ENCODE measurements around the gene AKAP6.

AKAP6 gene

DNA sequence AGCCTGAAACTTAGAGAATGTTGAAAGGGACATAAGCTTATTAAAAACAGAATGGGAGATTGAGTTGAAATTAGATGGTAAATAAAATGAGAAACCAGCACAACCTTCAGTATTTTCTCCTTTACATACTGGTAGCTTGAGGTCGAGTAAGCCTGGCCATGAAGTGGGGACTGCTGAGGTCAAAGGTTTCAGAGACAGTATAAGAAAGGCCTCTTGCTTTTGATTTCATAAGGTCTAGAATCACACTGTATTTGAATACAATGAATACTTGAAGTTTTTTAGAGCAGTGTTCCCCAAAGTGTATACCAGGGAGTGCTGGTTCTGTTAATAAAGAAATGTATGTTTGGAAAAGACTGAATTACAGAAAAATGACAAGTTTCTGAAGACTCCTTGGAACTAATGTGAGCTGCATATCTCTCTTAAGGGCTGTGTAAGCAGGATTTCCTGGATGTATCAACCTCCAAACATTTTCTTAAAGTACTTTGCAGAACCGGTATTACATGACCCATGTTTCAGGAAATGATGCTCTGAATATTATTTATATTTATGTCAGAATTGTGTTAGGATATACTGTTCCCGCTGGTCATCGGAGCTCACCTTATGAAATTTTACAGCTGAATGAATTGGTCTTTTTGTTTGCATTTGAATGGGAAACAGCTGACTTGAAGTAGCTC, 85.0 kb downstream of the AKAP6 start:
- no peak for DNase-seq

DNA sequence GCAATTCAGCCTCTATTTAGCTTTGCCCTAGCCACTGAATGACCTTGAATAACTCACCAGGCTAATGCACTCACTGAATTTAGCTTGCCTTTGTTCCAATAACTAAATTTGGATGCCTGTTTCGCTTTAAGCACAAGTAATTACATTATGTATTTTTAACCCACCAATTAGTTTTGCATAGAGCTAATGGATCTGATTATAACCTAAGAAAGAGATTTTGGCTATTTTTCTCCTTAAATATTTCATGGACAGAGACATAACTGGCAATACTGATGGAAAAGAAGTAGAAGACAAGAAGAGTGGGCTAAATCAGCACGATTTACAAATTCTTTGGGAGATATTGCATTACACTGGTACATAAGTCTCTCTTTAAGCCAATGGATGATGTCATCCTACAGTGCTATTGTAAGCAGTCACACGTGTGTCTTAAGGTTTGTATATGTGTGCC, 85.7 kb downstream of the AKAP6 start:
- DNase-seq, result no peak

DNA sequence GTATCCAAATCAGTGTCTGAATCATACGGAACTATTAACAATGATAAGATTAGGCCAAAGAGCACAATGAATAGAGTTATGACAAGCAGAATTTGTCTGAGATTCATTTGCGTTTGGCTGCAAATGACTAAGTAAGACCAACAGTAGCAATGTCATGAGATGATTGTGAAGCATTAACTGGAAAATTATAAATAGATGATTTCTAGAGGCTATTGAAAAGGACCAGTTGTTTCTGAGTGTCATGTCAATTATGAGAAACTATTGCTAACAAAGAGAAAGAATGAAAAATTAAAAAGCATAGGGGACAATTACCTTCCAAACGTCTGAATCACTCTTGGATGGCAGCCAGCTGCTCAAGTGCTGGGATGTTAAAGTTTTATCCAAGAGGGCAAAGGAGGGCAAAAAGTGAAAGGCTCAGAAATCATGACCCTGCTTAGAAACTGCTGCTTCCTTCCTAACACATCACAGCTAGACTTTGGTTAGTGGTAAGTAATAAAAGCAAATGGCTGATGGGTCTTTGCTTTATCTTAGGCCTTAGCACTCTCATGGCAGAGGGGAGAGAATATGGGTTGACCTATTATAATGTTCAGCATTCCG, 89.0 kb downstream of the AKAP6 start:
- no peak for DNase-seq

DNA sequence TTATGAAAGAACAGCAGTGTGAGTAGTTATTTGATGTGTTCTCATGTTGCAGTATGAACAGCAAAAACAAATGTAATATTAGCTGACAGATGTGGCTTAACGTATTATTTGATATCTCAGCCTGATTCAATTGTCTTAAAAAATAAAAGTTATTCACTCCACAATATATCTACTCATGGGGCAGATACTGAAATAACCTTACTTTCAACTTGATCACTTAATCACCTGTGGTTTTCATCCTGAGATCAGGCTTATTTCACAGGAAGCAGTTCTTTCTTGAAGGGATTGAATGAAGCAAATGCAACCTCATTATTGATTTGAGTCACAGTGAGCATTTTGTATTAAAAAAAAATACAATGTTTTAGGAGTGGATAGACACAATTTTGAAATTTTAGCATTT, 90.3 kb downstream of the AKAP6 start:
- no peak for DNase-seq

DNA sequence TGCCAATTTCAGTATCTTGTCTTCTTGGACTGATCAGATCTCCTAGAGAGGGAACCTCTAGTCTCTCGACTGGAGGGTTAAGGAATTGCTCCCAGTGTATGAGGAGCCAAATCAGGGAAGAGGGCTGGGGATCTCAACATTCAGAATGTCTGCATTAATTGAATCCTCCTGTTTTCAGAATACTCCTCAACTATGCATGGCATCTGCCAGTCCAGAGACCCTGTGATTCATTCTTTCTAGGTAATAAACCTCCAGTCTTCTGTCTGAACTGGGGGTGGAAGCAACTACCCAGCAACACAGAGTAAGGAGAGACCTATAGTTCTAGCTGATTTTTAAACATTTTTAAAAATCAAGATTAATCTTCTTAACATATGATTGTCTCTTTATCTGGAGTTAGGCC, 92.7 kb downstream of the AKAP6 start:
- DNase-seq, result no peak

DNA sequence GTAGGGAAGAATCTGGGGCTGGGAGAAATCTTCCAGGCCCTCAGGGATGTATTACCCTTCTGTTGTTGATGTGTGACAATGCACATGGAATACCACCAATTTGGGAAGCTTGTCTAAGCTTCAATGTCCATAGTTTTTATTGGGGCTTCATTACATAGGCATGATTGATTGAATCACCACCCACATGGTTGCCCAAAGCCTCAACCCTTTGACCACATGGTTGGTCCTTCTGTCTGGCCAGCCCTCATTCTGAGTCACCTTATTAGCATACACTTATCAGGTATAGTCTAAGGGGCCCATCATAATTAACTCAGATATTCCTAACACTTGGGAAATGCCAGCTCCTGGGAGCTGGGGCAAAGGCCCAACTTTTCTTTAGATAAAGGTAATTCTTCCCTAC, 93.3 kb downstream of the AKAP6 start:
- DNase-seq, result no peak

DNA sequence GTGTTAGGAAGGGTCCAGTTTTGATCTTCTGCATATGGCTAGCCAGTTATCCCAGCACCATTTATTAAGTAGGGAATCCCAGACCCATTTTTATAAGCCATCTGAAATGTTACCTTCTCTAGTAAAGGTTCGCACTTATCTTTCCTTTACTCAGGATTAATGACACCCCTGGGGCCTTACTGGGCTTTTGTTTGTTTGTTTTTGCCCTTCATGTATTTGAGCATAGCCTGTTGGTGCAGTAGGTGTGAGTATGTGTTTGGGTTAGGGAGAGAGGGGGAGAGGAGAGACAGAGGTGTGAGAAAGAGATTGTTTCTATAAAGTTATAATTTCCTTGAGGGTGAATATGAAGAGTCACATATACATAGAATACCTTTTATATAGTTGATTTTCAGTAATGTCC, 96.9 kb downstream of the AKAP6 start:
- DNase-seq, result no peak

DNA sequence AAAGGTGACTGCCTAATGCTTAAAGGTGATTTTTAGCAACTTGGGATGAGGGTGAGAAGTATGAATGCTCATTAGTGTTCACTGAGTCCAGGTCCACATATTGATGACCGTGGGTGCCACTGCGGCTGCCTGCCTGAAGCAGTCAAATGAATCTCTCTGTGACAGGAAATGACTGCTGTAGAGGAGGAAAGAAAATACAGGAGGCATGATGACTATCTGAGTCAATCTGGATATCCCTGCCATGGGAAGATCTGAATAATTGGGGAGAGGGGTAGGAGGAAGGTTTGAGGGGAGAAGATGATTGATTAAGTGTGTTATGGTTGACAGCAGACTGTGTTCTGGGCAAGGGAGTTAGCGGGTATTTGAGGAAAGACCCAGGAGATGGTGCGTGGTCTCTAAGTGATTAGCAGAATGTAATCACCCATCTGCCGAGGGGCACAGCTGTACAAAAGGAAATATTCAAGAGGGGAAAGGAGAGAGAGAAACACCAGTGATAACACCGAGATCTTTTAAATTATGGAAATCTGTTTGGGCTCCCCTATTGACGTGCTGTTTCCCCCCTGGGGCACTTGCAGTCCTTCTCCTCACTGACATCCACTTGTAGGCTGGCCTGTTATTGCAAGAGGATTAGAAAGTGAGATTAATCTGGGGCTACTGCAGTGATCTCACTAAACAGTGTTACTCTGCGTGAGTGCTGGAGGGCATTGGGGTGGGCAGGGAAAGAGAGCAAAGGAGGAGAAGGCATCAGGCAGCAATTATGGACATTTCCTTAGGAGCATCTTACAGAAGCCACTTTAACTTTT, 97.7 kb downstream of the AKAP6 start:
- DNase-seq, result no peak

DNA sequence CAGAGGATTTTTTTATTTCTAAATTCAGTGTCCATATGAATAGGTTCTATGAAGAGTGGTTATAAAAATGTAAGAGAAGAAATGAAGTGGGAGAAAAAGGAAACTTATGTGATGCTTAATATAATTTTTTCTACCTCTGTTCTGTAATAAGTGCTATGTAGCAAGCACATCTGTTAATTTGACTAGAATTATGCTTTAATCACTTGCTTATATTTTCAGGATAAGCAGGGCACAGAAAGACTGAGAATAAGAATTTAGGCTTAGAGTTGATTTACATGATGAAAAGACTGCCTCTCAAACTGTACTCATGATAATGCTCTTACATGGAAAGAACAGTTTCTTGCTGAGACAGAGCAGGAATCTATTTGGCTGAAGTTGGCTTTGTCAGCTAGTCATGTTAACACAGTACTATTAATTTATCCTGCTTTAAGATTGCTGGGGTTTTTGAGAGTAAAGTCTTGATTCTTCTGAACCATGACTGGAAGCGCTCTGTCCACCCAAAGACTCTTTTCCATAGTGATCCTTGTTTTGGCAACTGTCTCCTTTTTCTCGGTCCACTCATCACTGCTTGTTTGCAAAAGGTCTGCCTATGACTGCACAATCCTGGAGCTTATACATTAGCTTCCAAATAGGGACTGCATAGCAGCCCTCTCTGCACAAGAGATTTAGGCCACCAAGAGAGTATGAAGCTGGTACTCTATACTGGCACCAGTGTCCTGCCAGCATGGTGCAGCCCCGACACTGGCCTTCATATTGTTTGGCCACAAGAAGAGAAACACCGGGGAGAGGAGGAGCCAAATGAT, 98.8 kb downstream of the AKAP6 start:
- DNase-seq, result no peak

DNA sequence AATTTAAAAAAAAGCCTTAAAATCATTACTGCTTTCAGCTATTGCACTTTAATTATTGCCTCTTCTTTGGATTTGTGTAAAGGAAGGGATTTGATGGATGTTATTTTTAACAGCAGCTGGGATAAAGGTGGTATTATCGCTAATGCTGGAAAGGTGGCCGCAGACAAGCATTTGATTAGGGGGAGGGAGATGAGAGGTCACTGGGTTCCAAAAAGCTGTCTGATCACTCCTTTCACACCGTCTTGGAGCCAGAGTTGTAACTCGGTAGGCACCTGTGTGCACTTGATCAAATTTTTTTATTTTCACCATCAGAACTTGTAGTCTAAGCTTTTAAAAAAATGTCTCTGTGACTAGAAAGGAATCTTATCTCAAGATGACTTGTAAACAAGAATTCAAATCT, 99.8 kb downstream of the AKAP6 start:
- no peak for DNase-seq

DNA sequence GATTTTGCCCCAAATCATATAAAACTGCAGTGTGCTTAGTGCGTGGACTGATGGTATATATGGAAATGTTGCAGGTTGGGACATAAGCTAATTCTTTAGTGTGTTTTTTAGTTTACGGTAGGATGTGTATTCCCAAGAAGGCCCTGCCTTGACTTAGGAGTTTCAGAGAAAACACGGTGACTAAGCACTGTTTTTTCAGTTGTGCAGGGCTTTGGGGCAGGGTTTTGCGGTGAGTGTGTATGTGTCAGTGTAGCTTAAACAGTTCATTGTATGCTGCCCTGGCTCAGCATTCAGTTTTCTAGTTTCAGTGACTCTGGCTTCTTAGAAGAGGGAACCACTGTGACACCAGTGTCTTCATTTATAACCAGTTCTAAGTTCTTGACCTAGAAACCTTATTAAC, 101.2 kb downstream of the AKAP6 start:
- DNase-seq, result no peak

DNA sequence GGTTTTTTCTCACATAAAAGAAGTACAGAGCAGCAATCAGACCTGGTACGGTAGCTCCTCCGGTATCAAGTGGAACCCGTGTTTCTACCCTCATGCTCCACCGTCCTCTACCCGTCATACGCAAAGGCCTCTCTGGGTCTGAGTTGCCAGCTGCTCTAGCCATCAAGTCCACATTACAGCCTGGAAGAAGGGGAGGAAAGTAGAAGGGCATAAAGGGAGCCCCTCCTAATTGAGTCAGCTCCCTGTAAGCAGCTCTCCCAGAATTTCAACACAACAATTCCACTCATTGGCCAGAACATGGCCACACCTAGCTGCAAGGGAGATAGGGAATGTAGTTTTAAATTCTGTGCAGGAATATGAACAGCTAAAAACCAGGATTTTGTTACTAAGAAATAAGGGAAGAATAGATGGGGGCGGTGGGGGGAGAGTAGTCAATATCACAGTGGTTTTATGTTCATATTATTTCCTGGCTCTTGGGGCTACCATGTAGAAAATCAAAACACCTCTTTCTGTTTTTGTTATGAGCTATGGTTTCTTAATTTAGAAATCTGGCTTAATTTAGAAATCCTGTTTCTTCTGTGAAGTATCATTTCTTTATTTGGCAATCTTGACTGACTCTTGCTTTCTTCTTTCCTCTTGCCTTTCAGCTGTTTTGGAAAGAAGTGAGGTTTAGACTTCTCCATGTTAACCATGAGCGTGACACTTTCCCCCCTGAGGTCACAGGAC, 103.9 kb downstream of the AKAP6 start:
- DNase-seq, result no peak

DNA sequence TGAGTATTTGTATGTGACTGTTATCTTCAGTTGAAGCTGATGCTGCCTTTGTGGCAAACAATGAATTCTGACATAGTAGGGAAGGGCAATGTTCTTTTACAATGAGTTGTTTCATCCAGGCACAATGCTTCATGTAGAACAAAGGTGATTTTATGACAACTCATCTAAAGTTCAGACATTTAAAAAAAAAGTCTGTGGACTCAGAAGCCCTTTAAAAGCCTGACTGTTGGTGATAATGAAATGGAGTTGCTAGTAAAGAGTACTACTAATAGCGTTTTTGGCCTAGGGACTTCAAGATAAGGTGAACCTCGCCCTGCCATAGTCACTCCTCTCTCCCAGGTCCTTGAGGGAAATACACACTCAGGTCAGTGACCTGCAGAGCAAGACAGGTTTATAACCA, 105.1 kb downstream of the AKAP6 start:
- DNase-seq, result no peak

DNA sequence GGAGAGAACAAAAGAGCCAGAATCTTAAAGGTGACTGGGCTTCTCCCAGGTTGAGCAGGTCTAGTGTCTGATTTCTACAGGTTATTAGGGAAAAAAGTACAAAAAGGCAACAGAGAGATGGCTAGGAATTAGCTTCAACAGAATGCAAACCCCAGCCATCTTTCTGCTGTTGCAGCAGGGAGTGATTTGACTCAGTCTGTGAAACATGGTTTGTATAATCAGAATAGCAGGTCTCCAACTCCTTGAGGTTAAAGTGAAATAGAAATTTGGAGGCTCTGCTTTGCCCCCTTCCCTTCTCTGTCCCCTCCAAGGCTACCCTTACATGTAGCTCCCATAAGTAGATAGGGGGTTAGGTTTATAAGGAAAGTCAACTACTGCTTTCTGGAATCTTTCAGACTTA, 105.8 kb downstream of the AKAP6 start:
- DNase-seq, result no peak

DNA sequence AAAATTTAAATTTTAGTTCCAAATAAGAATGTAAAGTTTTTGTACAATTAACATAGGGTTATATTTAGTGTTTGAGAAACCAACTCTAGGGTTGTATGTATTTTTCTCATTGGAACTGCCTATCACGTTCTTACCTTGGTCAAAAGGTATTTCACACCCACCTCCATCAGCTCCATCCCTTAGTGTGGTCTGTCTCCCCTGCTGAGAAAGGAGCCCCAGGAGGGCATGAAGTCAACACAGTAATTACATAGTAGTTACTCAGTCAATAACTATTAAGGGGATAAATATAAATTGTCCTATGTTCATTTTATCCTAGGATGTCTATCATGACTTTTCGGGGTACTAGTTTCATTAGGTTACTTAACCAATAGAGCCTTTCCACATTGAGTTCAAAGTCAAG, 106.3 kb downstream of the AKAP6 start:
- DNase-seq, result no peak

DNA sequence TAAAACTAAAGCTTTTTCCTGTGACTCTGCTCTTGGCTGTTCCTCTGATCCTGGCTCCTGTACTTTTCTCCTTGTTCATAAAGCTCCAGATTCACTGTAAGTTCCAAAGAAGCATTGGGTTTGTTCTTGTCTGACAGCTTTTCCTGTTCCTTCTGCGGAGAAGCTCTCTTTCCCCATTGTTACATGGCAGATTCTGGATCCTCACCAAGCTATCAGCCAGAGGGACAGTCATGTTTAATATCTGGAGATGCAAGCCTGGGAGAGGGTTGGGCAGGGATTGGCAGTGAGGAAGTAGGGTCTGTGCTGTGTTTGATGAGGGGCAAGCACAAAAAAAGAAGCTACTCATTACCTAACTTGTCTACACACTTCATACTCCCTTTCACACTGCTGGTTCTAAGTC, 107.9 kb downstream of the AKAP6 start:
- no peak for DNase-seq

DNA sequence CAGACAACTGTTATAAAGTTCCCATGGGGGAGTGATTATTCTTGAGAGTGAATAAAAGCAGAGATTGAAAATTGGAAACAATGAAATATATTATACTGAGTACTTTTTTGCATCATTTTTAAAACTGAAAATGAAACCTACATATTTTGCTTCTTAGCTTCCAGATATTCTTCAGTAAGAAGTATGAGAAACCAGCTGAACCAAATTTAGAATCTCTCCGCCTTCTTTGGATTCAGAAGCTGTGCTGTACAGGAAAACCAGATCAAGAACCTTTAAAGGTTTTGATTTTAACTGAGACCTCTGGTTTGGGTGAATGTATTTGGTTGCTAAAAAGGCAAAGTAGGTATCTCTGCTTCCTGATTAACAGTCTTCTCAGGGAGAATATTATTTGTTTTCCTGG, 109.4 kb downstream of the AKAP6 start:
- DNase-seq, result no peak

DNA sequence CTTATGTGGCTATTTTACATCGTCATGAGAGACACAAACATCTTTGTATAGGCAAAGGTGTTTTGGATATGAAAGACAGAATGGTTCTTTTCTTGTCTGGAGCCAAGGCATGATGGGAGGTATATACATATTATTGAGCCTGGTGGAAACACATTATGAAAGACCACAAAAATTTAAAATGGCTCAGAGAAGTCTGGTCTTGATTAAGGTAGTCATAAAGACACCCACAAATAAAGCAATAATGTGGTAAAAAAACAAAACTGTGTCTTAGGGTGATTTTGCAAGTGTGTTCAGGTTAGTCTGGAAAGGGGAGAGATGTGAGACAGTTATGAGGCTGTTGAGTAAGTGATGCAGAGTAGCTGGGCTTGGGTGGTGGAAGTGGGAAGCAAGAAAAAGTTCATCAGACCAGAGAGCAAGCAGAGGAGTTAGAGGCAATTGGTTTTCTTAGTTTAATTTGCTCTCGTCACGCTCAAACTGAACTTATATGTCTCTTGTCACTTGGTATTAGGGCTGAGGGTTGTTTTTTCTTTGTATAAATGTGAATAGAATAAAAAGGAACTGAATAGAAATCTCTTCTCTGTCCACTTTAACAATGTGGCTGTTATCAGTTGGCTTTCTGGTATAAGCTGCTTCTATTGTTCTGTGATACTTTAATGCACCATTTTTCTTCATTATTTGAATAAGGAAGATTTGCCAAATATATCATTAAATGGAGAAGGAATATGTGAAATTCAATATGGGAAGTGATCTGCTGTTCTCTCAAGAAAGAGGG, 115.0 kb downstream of the AKAP6 start:
- no peak for DNase-seq

DNA sequence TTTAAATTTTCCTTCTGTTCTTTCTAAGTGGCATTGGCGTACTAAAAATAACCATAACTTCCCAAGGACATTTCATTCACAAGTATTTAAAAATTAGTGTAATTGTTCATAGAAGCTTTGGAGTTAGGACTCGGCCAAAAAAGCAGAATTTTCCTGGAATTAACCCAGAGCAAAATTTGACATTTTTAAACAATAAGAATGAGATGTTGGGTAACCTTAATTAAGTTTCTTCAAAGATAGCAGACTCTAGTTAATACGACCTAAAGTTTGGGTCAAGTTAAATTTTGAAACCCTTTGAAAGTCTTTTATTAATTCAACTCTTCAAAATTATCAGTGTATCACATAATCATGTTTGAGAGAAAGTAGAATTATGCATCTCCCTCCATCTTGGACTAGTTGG, 118.3 kb downstream of the AKAP6 start:
- DNase-seq, result no peak

DNA sequence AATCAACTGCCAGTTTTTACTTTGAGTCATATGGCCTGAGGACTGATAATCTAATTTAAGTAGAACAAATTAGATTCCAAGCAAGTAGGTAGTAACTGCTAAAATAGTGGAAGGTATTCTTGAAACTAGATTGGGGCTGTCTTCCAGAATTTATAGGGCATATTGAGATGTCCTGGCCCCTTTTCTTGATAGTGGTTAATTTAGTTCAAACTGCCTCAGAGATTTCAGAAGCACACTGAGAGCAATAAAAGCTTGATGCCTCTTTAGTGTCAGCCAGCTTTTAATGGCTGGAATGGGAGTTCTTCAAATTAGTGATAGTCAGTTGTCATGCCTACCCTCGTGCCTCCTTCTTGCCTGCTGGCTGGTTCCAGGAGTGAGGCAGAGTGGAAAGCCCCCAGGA, 120.5 kb downstream of the AKAP6 start:
- DNase-seq, result no peak

DNA sequence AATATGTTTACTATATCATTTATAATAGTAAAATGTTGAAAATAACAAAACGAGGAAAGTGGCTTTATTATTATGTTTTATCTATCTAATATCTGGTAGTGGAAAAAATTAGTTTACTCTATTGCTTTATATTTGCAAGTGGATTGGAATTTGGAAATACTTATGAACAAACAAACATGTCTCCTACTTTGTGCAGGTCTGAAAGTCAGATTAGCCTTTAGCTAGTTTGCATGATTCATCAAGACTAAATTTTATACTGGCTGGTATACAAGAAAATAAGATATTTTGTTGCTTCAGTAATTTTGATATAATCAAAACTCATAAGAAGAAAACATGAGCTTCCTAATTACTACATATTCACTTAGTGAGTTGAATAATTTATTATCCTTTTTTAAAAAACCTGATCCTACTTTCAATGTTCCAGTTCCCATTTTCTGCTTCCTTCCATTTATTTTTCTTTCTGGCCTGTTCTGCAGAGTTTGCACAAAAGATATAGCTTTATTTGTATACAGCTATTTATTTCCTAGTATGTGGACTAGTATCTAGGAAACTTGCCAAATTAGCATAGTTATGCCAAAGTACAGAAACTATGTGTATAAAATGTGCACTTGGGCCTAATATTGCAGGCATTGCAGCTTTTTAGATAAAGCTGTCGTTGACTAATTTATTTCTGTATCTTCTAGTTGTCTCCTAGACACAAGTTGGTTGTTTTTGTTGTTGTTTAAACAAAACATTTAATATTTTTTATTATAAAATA, 122.0 kb downstream of the AKAP6 start:
- no peak for DNase-seq
